ENCODE measurements around the gene ZNF185. TPM values are rescaled to one million over a fixed set of nuclear protein-coding genes. Genes with fewer than 3 reads are reported as not detected.

The ZNF185 gene
- polyA plus RNA-seq, 3 donors = 39.1 to 82.9 (median 40.5) TPM

DNA sequence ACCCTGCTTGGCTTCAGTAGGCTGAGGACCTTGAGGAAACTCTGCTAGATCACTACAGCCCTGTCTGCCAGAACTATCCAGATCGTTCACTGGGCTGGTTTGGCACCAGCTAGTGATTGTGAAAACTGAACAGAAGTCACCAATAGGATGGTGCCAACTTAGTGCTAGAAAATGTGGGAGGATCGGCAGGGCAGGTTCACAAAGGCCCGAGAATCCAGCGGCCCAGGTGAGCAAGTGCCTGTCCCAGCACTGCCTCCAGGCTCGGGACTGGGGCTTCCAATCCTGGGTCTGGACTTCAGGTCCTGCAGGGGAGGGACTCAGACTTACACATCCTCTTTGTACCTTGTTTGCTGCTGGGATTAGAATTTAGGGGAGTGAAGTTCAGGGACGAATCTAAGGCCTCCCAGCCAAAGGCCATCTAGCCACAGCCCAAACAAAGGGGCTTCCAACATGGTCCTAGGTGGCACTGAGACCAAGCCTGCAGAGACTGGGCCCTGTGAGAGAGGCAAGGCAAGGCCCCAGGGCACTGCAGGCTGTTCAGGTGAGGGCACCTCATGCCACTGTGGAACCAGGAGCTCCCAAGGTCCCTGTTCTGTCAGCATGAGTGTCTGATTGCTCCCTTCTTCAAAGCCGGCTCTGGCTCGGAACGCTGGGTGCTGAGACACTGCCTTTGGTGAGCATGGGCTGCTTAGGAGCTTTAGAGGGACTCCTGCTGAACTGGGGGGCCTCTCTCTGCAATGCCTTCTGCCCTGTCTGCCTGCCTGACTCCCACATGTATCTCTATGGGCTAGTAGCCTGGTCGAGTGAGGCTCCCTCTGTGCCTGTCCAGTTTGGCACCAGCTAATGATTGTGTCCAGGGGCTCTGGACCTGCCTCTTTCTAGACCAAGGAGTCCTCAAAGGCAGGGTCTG is 20.7 kb upstream of the ZNF185 start:
- H3K4me3 Mint-ChIP-seq = no peak overlapping the region
- H3K27ac Mint-ChIP-seq = peak overlapping the region in 1 of 7 donors; percentile 76
- H3K36me3 Mint-ChIP-seq = no peaks in the 10 kb centered on the region
- 60% methylated on average over 1 of the region's 10 CpGs for WGBS (ENCODE audit: insufficient coverage)
- no peak for DNase-seq
- no peak overlapping the region for H3K4me2 ChIP-seq (replicated peaks; ENCODE audit: extremely low read depth, low read length, poor library complexity, severe bottlenecking)
- no peak overlapping the region for H3K27ac ChIP-seq (ENCODE audit: low read depth in 1 of 2, low read length in 2 of 2)
- H3K4me1 ChIP-seq (ENCODE audit: control insufficient read depth in 1 of 2, insufficient read depth in 2 of 2, low read length in 2 of 2) = no peaks in the 10 kb centered on the region
- intact Hi-C loops (cut with micrococcal nuclease) = no loop called here
- H2AFZ ChIP-seq (ENCODE audit: insufficient read depth, low read depth, low read length, poor library complexity, severe bottlenecking) = no peak overlapping the region
- H3K36me3 ChIP-seq (replicated peaks in 1 of 2; ENCODE audit: control insufficient read depth in 1 of 2, insufficient read depth in 2 of 2, low read length in 2 of 2) = no peaks in the 10 kb centered on the region
- H3K27me3 Mint-ChIP-seq (ENCODE audit: low read depth in 3 of 3) = peaks cover 3 to 13% (median 4%) of the 10 kb centered on the region in 3 donors
- no peak overlapping the region for H3K9ac ChIP-seq (ENCODE audit: insufficient read depth, low read length, poor library complexity, severe bottlenecking)
- no peaks in the 10 kb centered on the region for H3K79me2 ChIP-seq (ENCODE audit: insufficient read depth, low read length)
- H3K4me3 ChIP-seq (replicated peaks in 1 of 3; ENCODE audit: low read depth in 2 of 3, low read length in 3 of 3) = no peak overlapping the region
- no peak for TF ChIP-seq CTCF (IDR thresholded peaks at IDR 0.05)
- no peaks in the 10 kb centered on the region for H3K9me3 ChIP-seq (replicated peaks in 1 of 2; ENCODE audit: control insufficient read depth in 1 of 2, insufficient read depth in 1 of 2, low read length in 2 of 2)
- H3K4me1 Mint-ChIP-seq = no peaks in the 10 kb centered on the region
- peaks cover 0 to 4% (median 2%) of the 10 kb centered on the region in 7 donors for H3K9me3 Mint-ChIP-seq
- H4K20me1 ChIP-seq (ENCODE audit: insufficient read depth, low read length) = no peaks in the 10 kb centered on the region
- H3K27me3 ChIP-seq (ENCODE audit: control insufficient read depth in 2 of 2, insufficient read depth in 2 of 2, low read length in 2 of 2) = no peaks in the 10 kb centered on the region

GRCh38 chrX:152878976-152879755 is 18.7 kb upstream of the ZNF185 start:
- no peaks in the 10 kb centered on the region for H4K20me1 ChIP-seq (ENCODE audit: insufficient read depth, low read length)
- DNase-seq = no peak
- Mint-ChIP-seq H3K27ac (peak overlapping the region in 1 of 7 donors; percentile 15), H3K4me1 (no peaks in the 10 kb centered on the region), H3K9me3 (peaks cover 0 to 3% (median 0%) of the 10 kb centered on the region in 7 donors), H3K27me3 (ENCODE audit: low read depth in 3 of 3) (peaks cover 3 to 12% (median 4%) of the 10 kb centered on the region in 3 donors), H3K36me3 (no peaks in the 10 kb centered on the region), H3K4me3 (no peak overlapping the region)
- H3K9ac ChIP-seq (ENCODE audit: insufficient read depth, low read length, poor library complexity, severe bottlenecking) = no peak overlapping the region
- no peak overlapping the region for H3K4me2 ChIP-seq (replicated peaks; ENCODE audit: extremely low read depth, low read length, poor library complexity, severe bottlenecking)
- intact Hi-C loops (cut with micrococcal nuclease) = no loop called here
- no peaks in the 10 kb centered on the region for H3K4me1 ChIP-seq (ENCODE audit: control insufficient read depth in 1 of 2, insufficient read depth in 2 of 2, low read length in 2 of 2)
- H3K4me3 ChIP-seq (replicated peaks in 1 of 3; ENCODE audit: low read depth in 2 of 3, low read length in 3 of 3) = no peak overlapping the region
- H3K9me3 ChIP-seq (replicated peaks in 1 of 2; ENCODE audit: control insufficient read depth in 1 of 2, insufficient read depth in 1 of 2, low read length in 2 of 2) = no peaks in the 10 kb centered on the region
- H3K27me3 ChIP-seq (ENCODE audit: control insufficient read depth in 2 of 2, insufficient read depth in 2 of 2, low read length in 2 of 2) = no peaks in the 10 kb centered on the region
- H3K36me3 ChIP-seq (replicated peaks in 1 of 2; ENCODE audit: control insufficient read depth in 1 of 2, insufficient read depth in 2 of 2, low read length in 2 of 2) = no peaks in the 10 kb centered on the region
- H3K79me2 ChIP-seq (ENCODE audit: insufficient read depth, low read length) = no peaks in the 10 kb centered on the region
- H2AFZ ChIP-seq (ENCODE audit: insufficient read depth, low read depth, low read length, poor library complexity, severe bottlenecking) = no peak overlapping the region
- no peak overlapping the region for H3K27ac ChIP-seq (ENCODE audit: low read depth in 1 of 2, low read length in 2 of 2)
- no peak for TF ChIP-seq CTCF (IDR thresholded peaks at IDR 0.05)
- WGBS (ENCODE audit: insufficient coverage) = 90% methylated on average over 6 of the region's 16 CpGs

All from CD14-positive monocyte (primary cell).